Activated CD8-positive, alpha-beta memory T cell treated with anti-CD3 and anti-CD28 coated beads for 36 hours (primary cell): ENCODE data around the gene LAIR1. TPM values are rescaled to one million over a fixed set of nuclear protein-coding genes. Genes with fewer than 3 reads are reported as not detected.

Experiments used
- CTCF ChIA-PET: fragments of 350-600 bp; sonication (Branson Sonifier 250); formaldehyde crosslinking; loops from one replicate; lab custom pipeline; 2021; ENCODE audit warnings: antibody characterized with exemption; lab: Charles Lee
- POLR2A ChIA-PET: fragments of 350-600 bp; sonication (Branson Sonifier 250); formaldehyde crosslinking; loops from one replicate; lab custom pipeline; 2021; ENCODE audit warnings: antibody characterized with exemption; lab: Charles Lee
- total RNA-seq, 2 experiments: library from RNA; stranded (reverse); gene quantifications; one replicate each; pipeline ENCODE4 v1.2.3, GENCODE V29; 2021

LAIR1 gene
- total RNA-seq, 2 experiments from 2014 or later: 7.4 to 9.3 TPM

GRCh38 chr19:54356444-54357056 is 8.2 kb downstream of the LAIR1 start:
- ChIA-PET CTCF (interaction anchor here (1.2 to 1.5 kb wide), 2 partner anchors 32 kb away, joined by 3 to 6 read pairs; no protein-coding TSS in a partner anchor), POLR2A (no interaction called here)

DNA sequence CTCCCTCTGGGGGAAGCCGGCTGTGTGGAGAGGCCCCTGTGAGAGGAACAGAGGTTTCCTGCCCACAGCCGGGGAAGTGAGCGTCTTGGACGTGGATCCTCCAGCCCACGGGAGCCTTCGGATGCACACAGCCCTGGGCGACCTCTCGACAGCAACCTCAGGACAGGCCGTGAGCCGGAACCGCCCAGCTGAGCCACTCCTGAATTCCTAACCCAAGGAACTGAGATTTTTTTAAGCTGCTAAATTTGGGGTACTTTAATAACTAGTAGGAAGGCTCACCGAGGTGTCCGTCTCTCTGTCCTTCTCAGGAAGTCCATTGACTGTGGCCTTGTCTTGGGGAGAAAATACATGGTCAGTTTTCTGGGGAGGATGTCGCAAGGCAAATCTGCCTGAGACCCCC is 9.1 kb downstream of the LAIR1 start:
- ChIA-PET POLR2A (no interaction called here), CTCF (interaction anchor here (2.9 kb wide), 1 partner anchor 36 kb away, joined by 14 read pairs; no protein-coding TSS in a partner anchor)

- ChIA-PET POLR2A (no interaction called here), CTCF (interaction anchor here (2.9 kb wide), 1 partner anchor 37 kb away, joined by 14 read pairs; no protein-coding TSS in a partner anchor)
Observed at GRCh38 chr19:54354761-54355160, 10.0 kb downstream of the LAIR1 start.

DNA sequence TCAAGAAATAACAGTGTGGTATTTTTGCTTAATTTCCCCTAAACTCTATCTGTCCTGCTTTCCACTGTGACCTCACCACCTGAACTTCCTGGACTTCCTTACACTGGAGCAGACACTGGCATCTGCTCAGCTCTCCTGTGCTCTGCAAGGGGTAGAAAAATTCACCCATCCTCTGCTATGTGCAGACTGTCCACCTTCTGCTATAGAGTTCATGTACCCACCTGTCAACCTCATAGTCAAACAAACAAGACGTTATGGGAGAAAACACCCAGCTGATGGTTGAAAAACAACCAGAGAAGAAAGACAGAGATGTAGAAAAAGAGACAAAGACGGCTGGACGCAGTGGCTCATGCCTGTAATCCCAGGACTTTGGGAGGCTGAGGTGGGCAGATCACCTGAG is 12.2 kb downstream of the LAIR1 start:
- ChIA-PET CTCF (no interaction called here), POLR2A (no interaction called here)

DNA sequence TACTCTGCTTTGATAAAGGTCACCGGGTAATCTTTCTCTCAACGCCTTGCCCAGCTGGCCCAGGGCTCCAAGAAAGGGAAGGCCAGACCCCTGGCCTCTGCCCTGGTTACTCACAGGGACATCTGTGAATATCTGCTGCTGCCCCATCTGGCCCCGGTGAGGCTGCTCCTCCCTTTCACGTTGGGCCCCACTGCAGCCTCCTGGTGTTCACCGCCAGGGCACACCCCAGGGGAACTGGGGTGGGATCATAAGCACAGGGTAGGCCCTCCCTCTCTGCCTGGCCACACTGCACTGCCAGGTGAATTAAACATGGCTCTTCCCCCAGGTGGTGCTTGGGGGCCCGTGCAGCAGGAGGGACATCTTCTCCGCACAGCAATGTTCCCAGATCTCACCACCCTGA is 12.7 kb downstream of the LAIR1 start:
- ChIA-PET POLR2A (no interaction called here), CTCF (no interaction called here)

DNA sequence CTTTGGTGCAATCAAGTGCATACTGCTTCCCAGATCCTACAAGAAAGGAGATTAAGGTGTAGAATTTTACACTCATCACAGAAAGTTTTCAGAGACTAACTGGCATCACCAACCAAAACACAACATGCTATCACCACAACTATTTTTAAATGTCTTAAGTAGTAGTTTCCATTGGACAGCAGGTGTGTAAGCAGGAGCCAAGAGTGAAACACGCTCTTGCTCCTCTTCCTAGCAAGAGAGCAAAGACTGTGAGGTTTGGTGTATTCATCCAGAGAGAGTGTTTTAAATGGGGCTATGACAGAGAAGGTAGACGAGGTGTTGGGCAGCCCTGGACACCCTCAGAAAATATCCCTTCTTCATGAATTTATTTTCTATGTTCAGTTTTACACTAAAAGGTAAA is 13.3 kb downstream of the LAIR1 start:
- ChIA-PET CTCF (no interaction called here), POLR2A (no interaction called here)

DNA sequence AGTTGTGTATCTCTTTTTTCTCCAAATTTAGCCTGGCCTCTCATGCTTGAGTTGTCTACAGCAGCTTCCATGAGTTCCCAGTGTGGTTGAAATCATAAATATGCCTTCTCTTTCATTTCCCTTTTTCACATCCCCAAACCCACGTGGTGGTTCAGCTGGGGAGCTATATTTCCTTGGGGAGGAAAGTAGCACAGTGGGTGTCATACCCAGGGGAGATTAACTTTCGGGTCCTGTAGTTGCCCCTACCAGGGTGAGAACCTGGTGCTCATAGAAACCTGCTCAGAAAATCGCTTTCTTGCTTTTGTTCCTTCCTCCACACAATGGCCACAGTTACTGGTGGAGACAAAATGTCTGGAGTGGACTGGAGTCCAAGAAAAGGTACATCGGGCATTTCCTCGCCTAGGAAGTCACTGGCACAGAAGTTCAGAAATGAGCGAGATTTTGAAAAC is 18.8 kb downstream of the LAIR1 start:
- ChIA-PET POLR2A (no interaction called here), CTCF (no interaction called here)

GRCh38 chr19:54343868-54344267 is 20.9 kb downstream of the LAIR1 start:
- ChIA-PET POLR2A (no interaction called here), CTCF (no interaction called here)

DNA sequence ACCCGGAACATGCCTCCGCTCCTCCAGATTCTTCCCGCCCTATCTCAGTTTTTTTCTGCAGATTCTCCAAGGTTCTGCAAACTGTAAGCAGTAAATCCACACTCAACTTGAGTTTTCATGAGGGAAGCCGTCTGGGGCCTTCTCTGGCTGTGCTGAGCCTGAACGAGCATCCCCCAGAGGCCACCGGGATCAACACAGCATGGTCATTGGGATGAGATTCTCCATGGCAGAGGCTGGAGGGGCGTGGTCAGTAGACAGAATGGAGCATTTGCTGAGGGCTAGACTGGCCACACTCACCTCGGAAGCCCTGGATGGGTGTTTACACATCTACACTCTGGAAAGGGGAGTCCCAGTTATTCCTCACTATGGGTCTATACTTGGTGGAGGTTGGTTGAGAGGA is 23.4 kb downstream of the LAIR1 start:
- POLR2A ChIA-PET: no interaction called here
- CTCF ChIA-PET: interaction anchor here (0.7 to 0.9 kb wide), 2 partner anchors 19 to 47 kb away, joined by 3 read pairs; no protein-coding TSS in a partner anchor

- POLR2A ChIA-PET: no interaction called here
- CTCF ChIA-PET: no interaction called here
Observed at GRCh38 chr19:54339646-54340358, 24.9 kb downstream of the LAIR1 start.

DNA sequence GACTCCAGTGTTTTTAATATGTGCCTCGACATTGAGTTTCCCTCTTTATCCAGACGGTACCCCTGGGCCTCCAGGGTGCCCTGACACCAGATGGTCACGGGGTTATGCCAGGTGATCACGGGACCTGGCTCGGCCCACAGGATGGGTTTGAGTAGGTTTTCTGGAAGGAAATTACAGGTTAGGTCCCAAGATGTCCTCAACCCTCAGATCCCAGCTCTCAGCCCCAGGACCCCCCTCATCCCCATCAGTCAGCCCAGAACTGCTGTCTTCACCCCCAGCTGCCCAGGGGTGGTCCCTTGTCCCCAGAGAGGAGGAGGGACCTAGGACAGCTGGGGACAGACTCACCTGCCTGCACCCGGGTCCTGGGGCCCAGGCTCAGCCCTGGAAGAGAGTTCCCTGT is 26.2 kb downstream of the LAIR1 start:
- POLR2A ChIA-PET: no interaction called here
- CTCF ChIA-PET: no interaction called here

DNA sequence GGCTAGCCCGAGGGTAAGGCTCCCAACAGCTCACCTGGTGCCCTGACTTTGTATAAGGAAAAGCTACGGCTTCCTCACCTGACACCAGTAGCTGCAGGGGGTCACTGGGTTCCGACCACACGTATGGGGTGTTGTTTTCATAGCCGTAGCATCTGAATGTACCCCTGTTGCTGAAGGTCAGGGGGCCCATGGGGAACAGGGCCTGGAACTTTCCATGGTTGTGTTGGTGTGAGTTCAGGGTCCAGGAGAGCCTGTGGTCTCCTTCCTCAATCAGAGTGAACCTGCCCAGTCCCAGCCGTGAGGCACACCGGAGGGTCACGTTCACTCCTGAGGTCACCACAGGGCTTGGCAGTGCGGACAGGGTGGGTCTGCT is 26.9 kb downstream of the LAIR1 start:
- ChIA-PET POLR2A (no interaction called here), CTCF (no interaction called here)

GRCh38 chr19:54336893-54337857 is 27.6 kb downstream of the LAIR1 start:
- ChIA-PET CTCF (interaction anchor here (0.9 kb wide), 1 partner anchor 54 kb away, joined by 5 read pairs; no protein-coding TSS in a partner anchor), POLR2A (no interaction called here)

DNA sequence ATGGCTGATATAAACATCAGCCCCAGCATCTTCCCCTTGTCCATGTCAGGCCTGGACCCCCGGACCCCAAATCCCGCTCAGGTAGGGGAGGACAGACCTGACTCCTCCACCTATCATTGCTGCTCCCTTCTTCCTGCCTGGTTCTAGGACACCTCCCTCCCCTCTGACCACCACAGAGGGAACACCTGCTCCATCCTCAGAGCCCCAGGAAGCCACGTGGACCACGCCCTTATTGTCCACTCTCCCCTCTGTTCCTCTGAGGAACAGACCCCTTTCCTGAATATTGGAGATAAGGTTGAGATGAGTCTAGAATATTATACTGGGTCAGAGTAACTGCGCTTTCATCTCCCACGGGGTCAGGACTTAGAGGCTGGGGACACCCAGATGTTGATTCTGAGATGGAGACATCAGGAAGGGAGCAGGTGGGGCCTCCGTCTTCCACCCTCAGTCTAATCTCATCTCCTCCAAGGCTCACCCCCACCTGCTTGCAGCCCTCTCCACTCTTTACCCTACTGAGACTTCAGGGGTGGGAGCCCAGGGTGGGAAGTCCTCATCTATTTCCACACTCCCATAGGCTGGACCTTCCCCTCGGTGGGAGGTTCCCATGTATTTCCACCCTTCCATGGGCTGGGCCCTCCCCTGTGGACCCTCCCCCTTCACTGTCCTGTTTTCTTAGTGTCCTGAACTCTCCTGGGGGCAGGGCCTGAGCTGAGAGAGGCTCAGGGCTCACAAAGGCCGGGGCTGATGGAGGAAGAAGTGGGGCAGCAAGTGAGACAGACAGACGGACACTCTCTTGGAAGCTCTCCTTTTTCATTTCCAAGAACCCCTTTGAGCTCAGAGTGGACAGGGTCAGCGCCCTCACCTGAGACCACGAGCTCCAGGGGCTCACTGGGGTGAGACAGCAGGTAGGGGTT is 28.5 kb downstream of the LAIR1 start:
- ChIA-PET CTCF (interaction anchor here (0.9 kb wide), 1 partner anchor 55 kb away, joined by 5 read pairs; no protein-coding TSS in a partner anchor), POLR2A (no interaction called here)

- ChIA-PET CTCF (no interaction called here), POLR2A (no interaction called here)
Observed at GRCh38 chr19:54335164-54335563, 29.6 kb downstream of the LAIR1 start.

DNA sequence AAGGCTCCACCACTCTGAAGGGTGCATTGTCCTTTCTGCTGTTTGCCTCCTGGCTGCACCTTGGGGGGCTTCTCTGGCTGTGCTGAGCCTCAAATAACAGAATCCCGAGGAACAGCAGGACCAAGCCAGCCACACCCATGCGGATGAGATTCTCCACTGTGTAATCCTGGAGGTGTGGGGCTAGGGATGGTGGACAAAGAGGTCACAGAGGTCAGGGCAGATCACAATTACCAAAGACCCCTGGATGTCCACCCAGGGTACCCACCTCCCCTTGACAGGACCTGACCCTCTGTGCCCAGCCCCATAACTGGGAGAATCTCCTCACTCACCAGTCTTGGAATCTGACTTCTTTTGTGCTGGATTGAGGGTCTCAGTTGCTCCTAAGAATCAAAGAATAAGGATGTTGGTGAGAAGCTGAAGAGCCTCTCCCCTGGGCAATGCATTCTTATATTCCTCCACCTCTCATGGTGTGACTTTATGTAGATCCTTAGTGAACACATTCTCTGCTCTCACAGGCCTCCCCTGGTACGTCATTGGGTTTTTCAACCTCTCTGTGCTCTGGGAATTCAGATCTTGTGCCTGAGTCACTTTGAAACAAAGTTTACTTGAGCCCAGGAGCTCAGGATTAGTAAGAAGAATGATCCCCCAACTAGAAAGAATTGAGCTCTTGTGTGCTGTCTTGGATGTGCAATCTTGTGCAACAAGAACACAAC is 31.0 kb downstream of the LAIR1 start:
- CTCF ChIA-PET: no interaction called here
- POLR2A ChIA-PET: interaction anchor here (1.0 kb wide), 1 partner anchor 55 kb away, joined by 3 read pairs; no protein-coding TSS in a partner anchor

DNA sequence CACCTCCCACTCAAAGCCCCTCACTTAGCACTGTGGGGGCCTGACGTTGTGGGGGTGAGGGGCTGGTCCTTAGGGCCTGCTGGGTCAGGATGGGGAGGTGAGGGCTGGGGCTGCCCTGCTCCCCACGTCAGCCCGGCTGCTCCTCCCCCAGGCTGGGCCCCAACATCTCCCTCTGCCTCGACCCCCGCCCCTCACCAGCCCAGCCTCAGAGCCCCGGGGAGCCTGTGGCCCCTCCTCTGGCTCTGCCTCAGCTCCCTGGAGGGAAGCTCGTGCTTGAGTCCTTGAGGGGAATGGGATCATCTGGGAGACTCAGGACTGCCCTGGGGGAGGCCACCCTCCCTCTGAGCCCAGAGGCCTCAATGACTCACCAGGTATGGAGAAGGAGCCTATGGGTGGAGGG is 32.6 kb downstream of the LAIR1 start:
- ChIA-PET CTCF (no interaction called here), POLR2A (no interaction called here)

- ChIA-PET POLR2A (no interaction called here), CTCF (no interaction called here)
Observed at GRCh38 chr19:54331626-54332025, 33.1 kb downstream of the LAIR1 start.
